ENCODE measurements around the gene UNKL. TPM values are rescaled to one million over a fixed set of nuclear protein-coding genes. Genes with fewer than 3 reads are reported as not detected.

UNKL gene
- total RNA-seq, 1 experiment from 2014 or later: 32.0 TPM

DNA sequence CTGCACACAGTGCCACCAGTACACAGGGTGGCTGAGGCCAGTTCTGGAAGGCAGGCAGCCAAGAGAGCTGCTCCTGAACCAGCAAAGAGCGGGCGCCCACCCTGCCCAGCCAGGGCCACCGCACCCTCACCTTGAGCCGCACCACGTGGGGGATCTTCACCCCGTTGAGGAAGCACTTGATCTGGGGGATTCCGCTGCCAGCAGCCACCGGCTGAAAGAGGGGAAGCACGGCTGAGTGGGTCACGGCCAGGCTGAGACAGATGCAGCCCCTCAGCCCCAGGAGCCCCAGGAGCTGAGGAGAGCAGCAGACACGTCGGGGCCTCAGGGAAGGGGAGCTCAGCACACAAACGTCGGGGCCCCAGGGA is 44.5 kb upstream of the UNKL start:
- Histone ChIP-seq H3K18ac (ENCODE audit: insufficient read length, low read depth, low read length) (no peak overlapping the region), H3K79me1 (ENCODE audit: insufficient read depth, low read depth, low read length, poor library complexity, severe bottlenecking) (no peaks in the 10 kb centered on the region), H2BK120ac (ENCODE audit: low read depth, low read length, poor library complexity, severe bottlenecking) (no peak overlapping the region), H2BK15ac (ENCODE audit: low read depth, low read length) (no peak overlapping the region), H4K20me1 (ENCODE audit: control insufficient read depth, insufficient read depth, insufficient read length) (no peaks in the 10 kb centered on the region), H3K23ac (ENCODE audit: insufficient read length, low read depth, low read length) (no peak overlapping the region), H2BK20ac (ENCODE audit: low read depth, low read length, poor library complexity, severe bottlenecking) (no peak overlapping the region), H3K79me2 (ENCODE audit: insufficient read depth, low read length) (no peaks in the 10 kb centered on the region), H3K9ac (ENCODE audit: extremely low read depth, insufficient read length, low read length) (no peak overlapping the region), H3K27me3 (ENCODE audit: insufficient read depth, low read length) (no peaks in the 10 kb centered on the region), H4K8ac (replicated peaks; ENCODE audit: insufficient read length, low read depth, low read length) (no peak overlapping the region), H3K27ac (ENCODE audit: insufficient read length, low read depth, low read length) (no peak overlapping the region), H3K4ac (ENCODE audit: low read depth, low read length) (no peak overlapping the region), H3K9me3 (ENCODE audit: control insufficient read depth, low read depth, low read length) (no peaks in the 10 kb centered on the region), H2AFZ (ENCODE audit: low read length) (no peak overlapping the region), H2AK5ac (ENCODE audit: insufficient read length, low read length) (no peak overlapping the region), H3K4me2 (ENCODE audit: insufficient read depth, insufficient read length, low read length) (no peak overlapping the region), H2BK12ac (ENCODE audit: insufficient read length, low read depth, low read length) (no peak overlapping the region), H3K14ac (ENCODE audit: insufficient read depth, low read length) (no peak overlapping the region), H4K5ac (ENCODE audit: insufficient read length, low read depth, low read length) (no peak overlapping the region), H3K23me2 (ENCODE audit: insufficient read length, low read depth, low read length, poor library complexity, severe bottlenecking) (no peaks in the 10 kb centered on the region), H4K91ac (ENCODE audit: insufficient read length, low read depth, low read length) (no peak overlapping the region), H3K56ac (ENCODE audit: insufficient read length, low read depth, low read length) (no peak overlapping the region), H2BK5ac (ENCODE audit: insufficient read length, low read length) (no peak overlapping the region), H3K4me1 (ENCODE audit: insufficient read depth, low read length) (no peaks in the 10 kb centered on the region), H3T11ph (ENCODE audit: low read length) (no peak overlapping the region)
- DNase-seq: no peak
- H3K27me3 Mint-ChIP-seq (ENCODE audit: low read depth): no peaks in the 10 kb centered on the region
- no CpG with 5 or more reads among the region's 14 CpGs for WGBS (ENCODE audit: extremely low coverage, insufficient read length, low lambda C conversion rate)
- TF ChIP-seq, protein P1, sequence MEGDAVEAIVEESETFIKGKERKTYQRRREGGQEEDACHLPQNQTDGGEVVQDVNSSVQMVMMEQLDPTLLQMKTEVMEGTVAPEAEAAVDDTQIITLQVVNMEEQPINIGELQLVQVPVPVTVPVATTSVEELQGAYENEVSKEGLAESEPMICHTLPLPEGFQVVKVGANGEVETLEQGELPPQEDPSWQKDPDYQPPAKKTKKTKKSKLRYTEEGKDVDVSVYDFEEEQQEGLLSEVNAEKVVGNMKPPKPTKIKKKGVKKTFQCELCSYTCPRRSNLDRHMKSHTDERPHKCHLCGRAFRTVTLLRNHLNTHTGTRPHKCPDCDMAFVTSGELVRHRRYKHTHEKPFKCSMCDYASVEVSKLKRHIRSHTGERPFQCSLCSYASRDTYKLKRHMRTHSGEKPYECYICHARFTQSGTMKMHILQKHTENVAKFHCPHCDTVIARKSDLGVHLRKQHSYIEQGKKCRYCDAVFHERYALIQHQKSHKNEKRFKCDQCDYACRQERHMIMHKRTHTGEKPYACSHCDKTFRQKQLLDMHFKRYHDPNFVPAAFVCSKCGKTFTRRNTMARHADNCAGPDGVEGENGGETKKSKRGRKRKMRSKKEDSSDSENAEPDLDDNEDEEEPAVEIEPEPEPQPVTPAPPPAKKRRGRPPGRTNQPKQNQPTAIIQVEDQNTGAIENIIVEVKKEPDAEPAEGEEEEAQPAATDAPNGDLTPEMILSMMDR (conservative IDR thresholded peaks at IDR 0.05): no peak
- no peak overlapping the region for H3K4me3 Mint-ChIP-seq
- peaks cover 2 to 29% (median 17%) of the 10 kb centered on the region in 3 experiments; a peak in 5 of 7 replicates for H3K36me3 Mint-ChIP-seq (ENCODE audit: insufficient read depth in 1 of 3, low read depth in 3 of 3)
- H3K9me3 Mint-ChIP-seq: no peaks in the 10 kb centered on the region
- H3K4me1 Mint-ChIP-seq: no peaks in the 10 kb centered on the region
- H3K27ac Mint-ChIP-seq: no peak overlapping the region; a peak in 1 of 7 replicates
